Measurements from ENCODE around the gene TCEAL5.
"Not testable (repeated sequence)": the region's sequence is repeated elsewhere in the genome, so short reads cannot be mapped to it uniquely, and the experiment has no call there.

TCEAL5 gene

DNA sequence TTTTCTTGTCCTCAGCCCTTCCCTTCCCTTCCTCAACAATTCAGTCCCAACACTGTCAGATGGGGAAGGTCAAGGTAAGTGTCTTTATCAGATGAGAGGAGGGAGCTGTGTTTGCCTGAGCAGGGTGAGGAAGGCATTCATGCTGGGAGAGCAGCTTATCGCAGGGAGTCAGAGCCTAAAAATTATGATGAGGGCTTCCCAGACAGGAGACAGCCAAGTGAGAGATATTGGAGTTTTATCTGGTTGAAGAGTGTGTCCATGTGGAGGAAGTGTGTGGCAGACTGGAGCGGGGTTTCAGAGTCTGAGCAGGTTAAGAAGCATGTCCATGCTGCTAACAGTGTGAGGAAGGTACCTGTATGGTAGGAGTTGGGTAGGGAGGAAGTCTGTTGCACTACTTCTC lies 43.3 kb downstream of the TCEAL5 start:
- no peak for DNase-seq

GRCh38 chrX:103225918-103226317 lies 50.6 kb downstream of the TCEAL5 start:
- not testable (repeated sequence) for DNase-seq

Measured in hippocampal formation (tissue), 2 donors.